ENCODE measurements around the gene ANGPT4.

ANGPT4 gene

GRCh38 chr20:916825-917224 lies 691 bp upstream of the ANGPT4 start:
- TF ChIP-seq CTCF (IDR thresholded peaks at IDR 0.05; ENCODE audit: low read depth, low read length, missing control alignments) = no peak
- Histone ChIP-seq H3K36me3 (replicated peaks) (no peaks in the 10 kb centered on the region), H3K27ac (no peak overlapping the region), H3K4me3 (ENCODE audit: low read depth, low read length) (no peak overlapping the region), H3K27me3 (replicated peaks) (peaks cover 2% of the 10 kb centered on the region)
- in situ Hi-C loops (cut with HindIII; ENCODE audit: low pct_ligation_motif_present, low sequenced_read_pairs) = no loop called here
- no peak for DNase-seq

- no peak for TF ChIP-seq CTCF (IDR thresholded peaks at IDR 0.05; ENCODE audit: low read depth, low read length, missing control alignments)
- no peak overlapping the region for H3K27ac ChIP-seq
- H3K4me3 ChIP-seq (ENCODE audit: low read depth, low read length) = no peak overlapping the region
- no peak for DNase-seq
- H3K36me3 ChIP-seq (replicated peaks) = no peaks in the 10 kb centered on the region
- in situ Hi-C loops (cut with HindIII; ENCODE audit: low pct_ligation_motif_present, low sequenced_read_pairs) = no loop called here
- H3K27me3 ChIP-seq (replicated peaks) = peaks cover 2% of the 10 kb centered on the region
Measured at GRCh38 chr20:914727-915498, 1.2 kb downstream of the ANGPT4 start.

- no peak for TF ChIP-seq CTCF (IDR thresholded peaks at IDR 0.05; ENCODE audit: low read depth, low read length, missing control alignments)
- H3K4me3 ChIP-seq (ENCODE audit: low read depth, low read length) = no peak overlapping the region
- H3K27me3 ChIP-seq (replicated peaks) = peaks cover 2% of the 10 kb centered on the region
- no peaks in the 10 kb centered on the region for H3K36me3 ChIP-seq (replicated peaks)
- DNase-seq = no peak
- in situ Hi-C loops (cut with HindIII; ENCODE audit: low pct_ligation_motif_present, low sequenced_read_pairs) = no loop called here
- no peak overlapping the region for H3K27ac ChIP-seq
Measured at GRCh38 chr20:913306-913849, 2.8 kb downstream of the ANGPT4 start.

- TF ChIP-seq CTCF (IDR thresholded peaks at IDR 0.05; ENCODE audit: low read depth, low read length, missing control alignments) = no peak
Measured at GRCh38 chr20:911882-912600, 4.1 kb downstream of the ANGPT4 start.

GRCh38 chr20:910870-911770 lies 5.0 kb downstream of the ANGPT4 start:
- H3K4me3 ChIP-seq (ENCODE audit: low read depth, low read length) = no peak overlapping the region

More at GRCh38 chr20:911882-912600, 4.1 kb downstream of the ANGPT4 start:
- in situ Hi-C loops (cut with HindIII; ENCODE audit: low pct_ligation_motif_present, low sequenced_read_pairs) = no loop called here
- Histone ChIP-seq H3K36me3 (replicated peaks) (no peaks in the 10 kb centered on the region), H3K27ac (no peak overlapping the region), H3K27me3 (replicated peaks) (peaks cover 2% of the 10 kb centered on the region), H3K4me3 (ENCODE audit: low read depth, low read length) (no peak overlapping the region)
- DNase-seq = no peak

More at GRCh38 chr20:910870-911770, 5.0 kb downstream of the ANGPT4 start:
- peak; percentile 64 for DNase-seq
- no peak for TF ChIP-seq CTCF (IDR thresholded peaks at IDR 0.05; ENCODE audit: low read depth, low read length, missing control alignments)
- Histone ChIP-seq H3K36me3 (replicated peaks) (no peaks in the 10 kb centered on the region), H3K27me3 (replicated peaks) (peaks cover 2% of the 10 kb centered on the region), H3K27ac (peak overlapping the region; percentile 47)
- in situ Hi-C loops (cut with HindIII; ENCODE audit: low pct_ligation_motif_present, low sequenced_read_pairs) = no loop called here
